Measurements from ENCODE around the gene LY86.

LY86 gene

GRCh38 chr6:6570929-6571671, 17.4 kb upstream of the LY86 start:
- DNase-seq, result no peak

DNA sequence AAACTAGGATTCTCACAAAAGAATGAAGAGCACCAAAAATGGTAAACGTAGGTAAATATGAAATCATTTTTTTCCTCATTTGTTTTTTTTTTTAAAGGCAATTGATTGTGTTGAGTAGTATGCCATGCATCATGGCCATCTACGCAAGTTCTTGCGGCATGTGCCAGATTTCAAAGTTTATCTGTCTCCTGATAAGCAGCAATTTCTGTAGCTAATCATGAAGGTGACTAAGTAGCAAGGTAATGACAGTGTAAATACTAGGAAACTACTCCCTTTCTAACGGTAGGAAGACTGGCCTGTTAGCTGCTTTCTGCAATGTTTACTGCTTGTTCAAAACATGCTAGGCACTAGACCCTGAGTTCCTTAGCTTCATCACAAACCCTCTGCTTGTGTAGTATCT, 13.4 kb upstream of the LY86 start:
- no peak for DNase-seq

GRCh38 chr6:6577735-6578134, 10.8 kb upstream of the LY86 start:
- no peak for DNase-seq

- no peak for DNase-seq
These were observed 9.2 kb upstream of the LY86 start for GRCh38 chr6:6579281-6579680.

DNA sequence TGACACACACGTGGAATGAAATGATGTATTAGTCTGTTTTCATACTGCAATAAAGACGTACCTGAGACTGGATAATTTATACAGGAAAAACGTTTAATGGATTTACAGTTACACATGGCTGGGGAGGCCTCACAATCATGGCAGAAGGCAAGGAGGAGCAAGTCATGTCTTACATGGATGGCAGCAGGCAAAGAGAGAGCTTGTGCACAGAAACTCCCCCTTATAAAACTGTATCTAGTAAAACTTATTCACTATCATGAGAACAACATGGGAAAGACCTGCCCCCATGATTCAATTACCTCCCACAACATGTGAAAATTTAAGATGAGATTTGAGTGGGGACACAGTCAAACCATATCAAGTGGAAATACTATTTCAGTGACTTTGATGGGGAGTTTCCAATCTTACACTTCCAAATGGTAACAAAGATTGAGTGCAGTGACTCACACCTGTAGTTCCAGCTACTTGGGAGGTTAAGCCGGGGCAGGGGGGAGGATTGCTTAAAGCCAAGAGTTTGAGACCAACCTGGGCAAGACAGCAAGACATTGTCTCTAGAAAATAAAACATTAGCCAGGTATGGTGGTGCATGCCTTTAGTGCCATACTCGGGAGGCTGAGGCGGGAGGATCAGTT, 8.2 kb upstream of the LY86 start:
- no peak for DNase-seq

- DNase-seq, result no peak
These were observed 7.5 kb upstream of the LY86 start for GRCh38 chr6:6581054-6581453.

DNA sequence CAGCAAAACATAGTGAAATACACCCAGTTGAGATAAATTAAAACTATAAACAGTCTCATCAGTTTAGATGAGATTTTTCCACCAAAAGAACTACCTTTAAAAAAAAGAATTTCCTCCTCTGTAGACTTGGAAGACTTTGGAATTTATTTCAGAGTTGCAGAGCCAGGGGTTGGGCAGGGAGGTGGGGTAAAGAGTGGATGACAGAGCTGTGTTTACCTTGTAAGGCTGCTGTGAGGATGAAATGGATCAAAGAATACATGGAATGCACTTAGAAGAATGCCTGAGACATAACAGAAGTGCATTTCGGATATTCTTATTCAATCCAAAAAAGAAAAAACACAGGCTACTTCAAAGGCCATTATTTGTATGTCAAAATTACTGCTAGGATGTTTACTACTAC, 6.4 kb upstream of the LY86 start:
- DNase-seq, result peak; percentile 44

GRCh38 chr6:6583836-6584235, 4.7 kb upstream of the LY86 start:
- no peak for DNase-seq

GRCh38 chr6:6584310-6585002, 4.1 kb upstream of the LY86 start:
- no peak for DNase-seq

- no peak for DNase-seq
These were observed 3.6 kb upstream of the LY86 start for GRCh38 chr6:6585003-6585311.

DNA sequence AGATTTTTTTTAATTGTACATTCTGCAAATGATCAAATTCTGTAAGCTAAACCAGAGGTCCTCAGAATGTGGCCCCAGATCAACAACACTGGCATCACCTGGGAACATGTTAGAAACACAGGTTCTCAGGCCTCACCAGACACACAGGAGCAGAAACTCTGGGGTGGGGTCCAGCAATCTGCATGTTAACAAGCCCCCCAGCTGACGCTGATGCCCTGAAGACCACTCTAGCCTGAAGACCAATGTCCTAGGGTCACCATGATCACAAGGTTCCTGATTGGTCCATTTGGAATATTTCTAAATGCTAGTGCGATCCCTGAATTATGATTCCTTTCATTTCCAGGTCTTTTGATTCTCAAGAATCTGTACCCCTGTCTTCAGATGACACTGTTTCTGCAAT, 2.4 kb upstream of the LY86 start:
- no peak for DNase-seq

DNA sequence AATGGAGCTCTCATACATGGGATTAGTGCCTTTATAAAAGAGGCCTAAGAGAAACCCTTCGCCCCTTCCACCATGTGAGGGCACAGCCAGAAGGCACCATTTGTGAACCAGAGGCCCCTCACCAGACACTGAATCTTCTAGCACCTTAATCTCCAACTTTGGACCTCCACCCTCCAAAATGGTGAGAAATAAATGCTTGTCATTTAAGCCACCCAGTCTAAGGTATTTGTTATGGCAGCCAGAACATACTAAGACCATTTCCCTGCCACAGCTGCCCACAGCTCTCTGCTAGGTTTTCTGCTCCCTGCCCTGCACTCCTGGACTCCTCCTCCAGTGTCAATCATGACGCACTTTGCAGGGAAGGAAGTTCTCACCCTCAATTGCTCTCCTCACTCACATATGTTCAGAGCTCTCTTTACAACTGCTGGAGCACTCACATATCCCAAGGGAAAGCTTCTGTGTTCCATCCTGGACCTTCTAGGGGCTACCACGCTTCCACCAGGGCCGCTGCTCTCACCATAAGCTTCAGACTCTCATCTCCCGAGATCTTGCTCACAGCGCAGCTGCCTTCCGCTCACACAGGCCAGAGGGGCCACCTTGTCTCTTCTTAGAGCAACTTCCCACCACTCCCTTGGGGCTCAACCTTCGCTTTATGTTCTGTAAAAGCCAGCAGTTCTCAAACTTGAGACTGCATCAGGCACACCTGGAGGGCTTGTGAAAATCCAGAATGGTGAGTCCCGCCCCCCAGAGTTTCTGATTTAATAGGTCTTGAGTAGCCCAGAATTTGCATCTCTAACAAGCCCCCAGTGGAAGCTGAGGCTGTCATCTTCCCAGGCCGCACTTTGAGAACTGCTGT, 1.6 kb upstream of the LY86 start:
- no peak for DNase-seq

DNA sequence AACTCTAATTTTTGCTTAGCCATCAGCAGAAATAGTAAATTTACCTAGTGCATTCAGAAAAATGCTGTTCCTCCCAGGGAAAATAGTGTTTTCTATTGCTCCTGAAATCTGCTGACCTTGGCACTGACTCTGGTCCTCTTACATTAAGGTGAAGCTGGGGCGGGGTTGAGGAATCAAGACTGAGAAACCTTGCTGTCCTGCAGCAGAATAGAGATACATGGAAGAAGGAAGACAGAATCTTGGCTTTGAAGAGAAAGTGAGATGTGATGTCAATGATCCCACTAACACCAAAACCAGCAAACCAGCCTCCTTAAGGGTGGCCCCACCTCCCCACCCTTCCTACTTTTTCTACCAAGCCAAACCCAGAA, 840 bp upstream of the LY86 start:
- DNase-seq, result no peak

GRCh38 chr6:6588924-6589709, 597 bp downstream of the LY86 start:
- DNase-seq, result no peak

- DNase-seq, result no peak
These were observed 2.0 kb downstream of the LY86 start for GRCh38 chr6:6590530-6590929.

DNA sequence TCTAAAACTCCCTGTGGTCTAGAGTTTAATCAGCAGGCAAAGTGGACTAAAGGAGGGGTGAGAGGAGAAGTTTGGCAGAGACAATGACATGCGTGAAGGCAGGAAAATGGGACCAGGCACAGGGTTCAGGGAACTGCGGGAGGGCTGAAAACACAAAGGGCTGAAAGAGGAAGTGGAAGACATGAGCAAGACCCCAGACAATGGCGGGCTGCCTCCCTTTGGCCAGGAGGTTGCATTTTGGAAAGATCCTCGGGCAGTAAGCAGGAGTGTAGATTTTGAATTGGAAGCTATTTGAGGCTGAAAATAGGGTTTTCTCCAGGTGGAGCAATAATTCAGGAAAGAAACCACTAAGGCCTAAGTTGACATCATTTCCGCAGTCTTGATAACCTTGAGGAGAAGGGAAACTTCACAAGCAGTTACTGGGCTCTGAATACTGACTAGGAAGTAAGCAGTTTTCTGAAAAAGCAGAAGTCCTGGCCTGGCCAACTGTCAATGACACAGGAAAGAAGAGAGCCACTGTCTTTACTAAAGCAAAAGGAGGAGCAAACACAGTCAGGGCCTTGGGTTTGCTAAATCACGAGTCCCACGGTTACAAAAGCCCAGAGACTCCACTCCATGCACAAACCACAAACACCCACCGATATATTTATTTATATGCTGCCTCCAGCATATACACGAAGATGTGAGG, 3.4 kb downstream of the LY86 start:
- DNase-seq, result no peak

DNA sequence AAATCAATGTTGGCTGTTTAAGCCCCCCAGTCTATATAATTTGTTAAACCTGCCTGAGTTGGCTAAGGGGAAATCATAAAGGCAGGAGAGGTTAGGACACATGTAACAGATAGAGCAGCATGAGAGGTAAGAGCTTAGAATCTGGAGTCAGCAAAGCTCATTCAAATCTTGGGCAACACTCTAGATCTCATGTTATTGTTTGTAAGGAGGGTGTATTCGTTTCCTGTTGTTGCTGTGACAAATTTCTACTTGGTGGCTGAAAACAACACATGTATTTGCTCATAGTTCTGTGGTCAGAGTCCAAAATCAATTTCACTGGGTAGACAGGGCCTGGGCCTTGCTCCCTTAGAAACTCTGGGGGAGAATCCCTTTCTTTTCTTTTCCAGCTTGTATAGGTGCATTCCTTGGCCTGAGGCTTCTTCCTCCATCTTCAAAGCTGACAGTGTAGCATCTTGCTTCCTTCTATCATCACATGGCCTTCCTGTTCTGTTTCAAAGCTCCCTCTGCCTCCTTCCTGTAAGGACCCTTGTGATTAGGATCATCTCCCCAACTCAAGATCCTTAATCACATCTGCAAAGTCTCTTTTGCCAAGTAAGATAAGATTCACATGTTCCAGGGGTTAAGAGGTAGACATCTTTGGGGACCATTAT, 4.4 kb downstream of the LY86 start:
- DNase-seq, result no peak

DNA sequence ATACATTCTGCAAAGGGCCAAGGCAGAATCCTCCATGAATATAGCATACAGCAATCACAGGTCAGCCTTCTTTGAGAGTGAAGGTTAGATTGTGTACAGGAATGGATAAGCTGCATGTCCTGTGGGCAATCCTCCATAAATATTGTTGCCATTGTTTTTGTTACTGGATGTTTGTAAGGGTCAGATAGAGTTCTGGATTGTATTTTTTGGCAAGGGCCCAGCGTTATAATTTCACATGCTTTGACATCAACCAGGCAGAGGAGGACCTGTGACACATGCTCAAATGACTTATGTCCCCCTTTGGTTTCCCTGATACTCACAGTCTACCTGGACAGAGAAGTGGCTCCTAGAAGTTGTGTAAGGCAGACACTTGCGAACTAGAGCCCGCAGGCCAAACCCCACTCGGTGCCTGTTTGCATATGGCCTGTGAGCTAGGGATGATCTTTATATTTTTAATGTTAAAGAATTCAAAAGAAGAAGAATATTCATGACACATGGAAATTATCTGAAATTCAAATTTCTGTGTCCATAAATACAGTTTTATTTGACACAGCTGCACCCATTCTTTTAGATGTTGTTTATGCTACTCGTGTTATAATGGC, 5.4 kb downstream of the LY86 start:
- no peak for DNase-seq

DNA sequence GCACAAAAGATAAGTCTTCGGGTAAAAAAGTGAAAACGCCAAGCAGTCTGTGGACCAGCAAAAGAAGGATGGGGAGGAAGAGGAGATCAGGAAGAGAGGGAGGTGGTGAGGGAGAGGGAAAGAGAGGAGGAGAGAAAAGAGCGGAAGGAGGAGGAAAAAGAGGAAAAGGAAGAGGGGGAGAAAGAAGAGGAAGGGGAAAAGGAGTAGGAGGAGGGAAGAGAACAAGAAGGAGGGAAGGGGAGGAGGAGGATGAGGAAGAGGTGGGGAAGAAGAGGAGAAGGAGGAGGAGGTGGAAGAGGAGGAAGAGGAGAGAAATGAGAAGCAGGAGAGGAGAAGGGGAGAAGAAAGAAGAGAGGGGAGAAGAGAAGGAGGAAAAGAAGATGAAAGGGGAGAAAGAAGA, 6.5 kb downstream of the LY86 start:
- no peak for DNase-seq

- no peak for DNase-seq
These were observed 7.4 kb downstream of the LY86 start for GRCh38 chr6:6595952-6596351.

Measured in kidney glomerular epithelial cell (primary cell).